ENCODE data around the gene COG4.
"Not testable (repeated sequence)": the region's sequence is repeated elsewhere in the genome, so short reads cannot be mapped to it uniquely, and the experiment has no call there.

The COG4 gene

GRCh38 chr16:70552675-70553074, 29.3 kb upstream of the COG4 start:
- Mint-ChIP-seq H3K36me3 (ENCODE audit: insufficient read depth) (peaks cover 89% of the 10 kb centered on the region), H3K27me3 (no peaks in the 10 kb centered on the region), H3K4me1 (peaks cover 19% of the 10 kb centered on the region), H3K27ac (ENCODE audit: low read depth) (no peak overlapping the region), H3K9me3 (no peaks in the 10 kb centered on the region), H3K4me3 (no peak overlapping the region)
- ATAC-seq (replicated peaks; ENCODE audit: extremely low read depth, poor library complexity, severe bottlenecking) (no peak), DNase-seq (ENCODE audit: low spot score in 2 of 2) (no peak)

GRCh38 chr16:70551788-70552187, 28.4 kb upstream of the COG4 start:
- DNase-seq (ENCODE audit: low spot score in 2 of 2) = no peak
- no peak overlapping the region for H3K4me3 Mint-ChIP-seq
- H3K36me3 Mint-ChIP-seq (ENCODE audit: insufficient read depth) = peaks cover 84% of the 10 kb centered on the region
- no peaks in the 10 kb centered on the region for H3K9me3 Mint-ChIP-seq
- H3K4me1 Mint-ChIP-seq = peaks cover 19% of the 10 kb centered on the region
- H3K27ac Mint-ChIP-seq (ENCODE audit: low read depth) = no peak overlapping the region
- no peak for ATAC-seq (replicated peaks; ENCODE audit: extremely low read depth, poor library complexity, severe bottlenecking)
- no peaks in the 10 kb centered on the region for H3K27me3 Mint-ChIP-seq

- H3K4me1 Mint-ChIP-seq = peaks cover 19% of the 10 kb centered on the region
- DNase-seq (ENCODE audit: low spot score in 2 of 2) (no peak), ATAC-seq (replicated peaks; ENCODE audit: extremely low read depth, poor library complexity, severe bottlenecking) (no peak)
- H3K27me3 Mint-ChIP-seq = no peaks in the 10 kb centered on the region
- H3K4me3 Mint-ChIP-seq = no peak overlapping the region
- peaks cover 84% of the 10 kb centered on the region for H3K36me3 Mint-ChIP-seq (ENCODE audit: insufficient read depth)
- H3K27ac Mint-ChIP-seq (ENCODE audit: low read depth) = peak overlapping the region; percentile 36
- H3K9me3 Mint-ChIP-seq = no peaks in the 10 kb centered on the region
Measured at GRCh38 chr16:70550082-70550481, 26.7 kb upstream of the COG4 start.

- Mint-ChIP-seq H3K27me3 (no peaks in the 10 kb centered on the region), H3K9me3 (no peaks in the 10 kb centered on the region), H3K4me3 (no peak overlapping the region), H3K4me1 (peaks cover 19% of the 10 kb centered on the region), H3K27ac (ENCODE audit: low read depth) (peak overlapping the region; percentile 15), H3K36me3 (ENCODE audit: insufficient read depth) (peaks cover 82% of the 10 kb centered on the region)
- DNase-seq (ENCODE audit: low spot score in 2 of 2) (no peak), ATAC-seq (replicated peaks; ENCODE audit: extremely low read depth, poor library complexity, severe bottlenecking) (no peak)
Measured at GRCh38 chr16:70548936-70549335, 25.6 kb upstream of the COG4 start.

- ATAC-seq (replicated peaks; ENCODE audit: extremely low read depth, poor library complexity, severe bottlenecking) = no peak
- no peaks in the 10 kb centered on the region for H3K9me3 Mint-ChIP-seq
- H3K4me3 Mint-ChIP-seq = no peak overlapping the region
- peaks cover 89% of the 10 kb centered on the region for H3K36me3 Mint-ChIP-seq (ENCODE audit: insufficient read depth)
- no peak overlapping the region for H3K27ac Mint-ChIP-seq (ENCODE audit: low read depth)
- no peaks in the 10 kb centered on the region for H3K27me3 Mint-ChIP-seq
- H3K4me1 Mint-ChIP-seq = peaks cover 14% of the 10 kb centered on the region
- no peak for DNase-seq (ENCODE audit: low spot score in 2 of 2)
Measured at GRCh38 chr16:70544548-70544947, 21.2 kb upstream of the COG4 start.

GRCh38 chr16:70540994-70541393, 17.6 kb upstream of the COG4 start:
- DNase-seq (ENCODE audit: low spot score in 2 of 2) (no peak), ATAC-seq (replicated peaks; ENCODE audit: extremely low read depth, poor library complexity, severe bottlenecking) (no peak)
- peaks cover 95% of the 10 kb centered on the region for H3K36me3 Mint-ChIP-seq (ENCODE audit: insufficient read depth)
- H3K27ac Mint-ChIP-seq (ENCODE audit: low read depth) = no peak overlapping the region
- no peaks in the 10 kb centered on the region for H3K9me3 Mint-ChIP-seq
- H3K4me3 Mint-ChIP-seq = no peak overlapping the region
- peaks cover 7% of the 10 kb centered on the region for H3K4me1 Mint-ChIP-seq
- no peaks in the 10 kb centered on the region for H3K27me3 Mint-ChIP-seq

- Mint-ChIP-seq H3K4me1 (peaks cover 26% of the 10 kb centered on the region), H3K36me3 (ENCODE audit: insufficient read depth) (peaks cover 93% of the 10 kb centered on the region), H3K27me3 (no peaks in the 10 kb centered on the region), H3K4me3 (no peak overlapping the region), H3K9me3 (no peaks in the 10 kb centered on the region), H3K27ac (ENCODE audit: low read depth) (no peak overlapping the region)
- ATAC-seq (replicated peaks; ENCODE audit: extremely low read depth, poor library complexity, severe bottlenecking) (no peak), DNase-seq (ENCODE audit: low spot score in 2 of 2) (no peak)
Measured at GRCh38 chr16:70534971-70535370, 11.6 kb upstream of the COG4 start.

GRCh38 chr16:70529954-70530353, 6.6 kb upstream of the COG4 start:
- H3K9me3 Mint-ChIP-seq; ATAC-seq (replicated peaks; ENCODE audit: extremely low read depth, poor library complexity, severe bottlenecking); H3K27me3 Mint-ChIP-seq; H3K27ac Mint-ChIP-seq (ENCODE audit: low read depth); H3K4me3 Mint-ChIP-seq; DNase-seq (ENCODE audit: low spot score in 2 of 2): not testable (repeated sequence)
- Mint-ChIP-seq H3K36me3 (ENCODE audit: insufficient read depth) (peaks cover 83% of the 10 kb centered on the region), H3K4me1 (peaks cover 48% of the 10 kb centered on the region)

- no peak for DNase-seq (ENCODE audit: low spot score in 2 of 2)
- Mint-ChIP-seq H3K4me1 (peaks cover 46% of the 10 kb centered on the region), H3K36me3 (ENCODE audit: insufficient read depth) (peaks cover 85% of the 10 kb centered on the region), H3K27ac (ENCODE audit: low read depth) (no peak overlapping the region), H3K27me3 (no peaks in the 10 kb centered on the region), H3K4me3 (peak overlapping the region; percentile 59), H3K9me3 (no peaks in the 10 kb centered on the region)
- ATAC-seq (replicated peaks; ENCODE audit: extremely low read depth, poor library complexity, severe bottlenecking) = no peak
Measured at GRCh38 chr16:70529051-70529777, 5.9 kb upstream of the COG4 start.

GRCh38 chr16:70527315-70527996, 4.1 kb upstream of the COG4 start:
- peak overlapping the region; percentile 52 for H3K27ac Mint-ChIP-seq (ENCODE audit: low read depth)
- H3K27me3 Mint-ChIP-seq = no peaks in the 10 kb centered on the region
- peaks cover 49% of the 10 kb centered on the region for H3K4me1 Mint-ChIP-seq
- DNase-seq (ENCODE audit: low spot score in 2 of 2) (no peak), ATAC-seq (replicated peaks; ENCODE audit: extremely low read depth, poor library complexity, severe bottlenecking) (no peak)
- H3K36me3 Mint-ChIP-seq (ENCODE audit: insufficient read depth) = peaks cover 82% of the 10 kb centered on the region
- H3K4me3 Mint-ChIP-seq = peak overlapping the region; percentile 95
- H3K9me3 Mint-ChIP-seq = no peaks in the 10 kb centered on the region

GRCh38 chr16:70526403-70526802, 3.0 kb upstream of the COG4 start:
- Mint-ChIP-seq H3K27ac (ENCODE audit: low read depth) (peak overlapping the region; percentile 52), H3K27me3 (no peaks in the 10 kb centered on the region), H3K9me3 (no peaks in the 10 kb centered on the region), H3K4me1 (peaks cover 53% of the 10 kb centered on the region), H3K36me3 (ENCODE audit: insufficient read depth) (peaks cover 72% of the 10 kb centered on the region), H3K4me3 (peak overlapping the region; percentile 95)
- ATAC-seq (replicated peaks; ENCODE audit: extremely low read depth, poor library complexity, severe bottlenecking) (no peak), DNase-seq (ENCODE audit: low spot score in 2 of 2) (no peak)

- Mint-ChIP-seq H3K4me3 (peak overlapping the region; percentile 95), H3K36me3 (ENCODE audit: insufficient read depth) (peaks cover 63% of the 10 kb centered on the region), H3K27ac (ENCODE audit: low read depth) (peak overlapping the region; percentile 99), H3K4me1 (peaks cover 65% of the 10 kb centered on the region)
- ATAC-seq (replicated peaks; ENCODE audit: extremely low read depth, poor library complexity, severe bottlenecking) (peak; percentile 39), DNase-seq (ENCODE audit: low spot score in 2 of 2) (peak; percentile 39 to 58)
- H3K9me3 Mint-ChIP-seq, H3K27me3 Mint-ChIP-seq: not testable (repeated sequence)
Measured at GRCh38 chr16:70524399-70524825, 1.1 kb upstream of the COG4 start.

GRCh38 chr16:70523743-70524398, 517 bp upstream of the COG4 start, which contains the start of gene SF3B3:
Gene SF3B3 (plus strand): TSS chr16:70523816. CDS start chr16:70526657, 2,841 bp downstream.
- H3K4me1 Mint-ChIP-seq = peaks cover 61% of the 10 kb centered on the region
- peak; percentile 57 for ATAC-seq (replicated peaks; ENCODE audit: extremely low read depth, poor library complexity, severe bottlenecking)
- peak; percentile 66 to 76 for DNase-seq (ENCODE audit: low spot score in 2 of 2)
- peak within 1 kb of the TSS; percentile 99 for H3K27ac Mint-ChIP-seq (ENCODE audit: low read depth)
- peak within 1 kb of the TSS; percentile 95 for H3K4me3 Mint-ChIP-seq
- H3K27me3 Mint-ChIP-seq = no peaks in the 10 kb centered on the region
- H3K36me3 Mint-ChIP-seq (ENCODE audit: insufficient read depth) = peaks cover 57% of the 10 kb centered on the region
- no peaks in the 10 kb centered on the region for H3K9me3 Mint-ChIP-seq

Data from central memory CD8-positive, alpha-beta T cell (primary cell).